Measurements from ENCODE around the gene CGN.

Gene CGN

DNA sequence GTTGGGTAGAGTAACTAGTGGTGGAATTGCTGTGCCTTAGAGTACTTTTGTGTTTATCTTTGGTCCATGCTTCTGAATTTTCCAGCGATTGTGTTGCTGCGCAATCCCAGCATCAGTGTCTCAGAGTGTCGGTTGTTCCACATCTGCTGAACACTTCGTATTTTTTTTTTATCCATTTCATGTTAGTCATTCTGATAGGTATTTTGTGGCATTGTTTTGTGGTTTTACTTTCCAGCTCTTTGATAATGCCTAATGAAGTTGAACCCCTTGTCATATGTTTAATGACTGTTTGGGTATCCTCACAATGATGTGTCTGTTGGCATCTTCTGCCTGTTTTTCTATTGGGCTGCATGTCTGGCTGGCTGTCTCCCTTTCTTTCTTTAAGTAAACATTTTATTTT, 42.5 kb downstream of the CGN start:
- no peak for DNase-seq

DNA sequence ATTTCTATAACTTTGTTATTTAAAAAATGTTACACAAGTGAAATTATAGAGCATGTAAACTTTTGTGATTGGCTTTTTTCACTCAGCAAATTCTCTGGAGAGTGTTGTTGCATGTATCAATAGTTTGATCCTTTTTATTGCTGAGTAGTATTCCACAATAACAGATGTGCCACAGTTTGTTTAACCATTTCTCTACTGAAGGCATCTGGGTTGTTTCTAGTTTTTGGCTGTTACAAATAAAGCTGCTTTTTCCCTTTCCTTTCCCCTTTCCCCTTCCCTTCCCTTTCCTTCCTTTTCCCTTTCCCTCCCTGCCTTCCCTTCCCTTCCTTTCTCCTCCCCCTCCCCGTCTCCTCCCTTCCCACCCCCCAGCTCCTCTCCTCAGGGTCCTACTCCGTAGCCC, 44.9 kb downstream of the CGN start:
- no peak for DNase-seq

DNA sequence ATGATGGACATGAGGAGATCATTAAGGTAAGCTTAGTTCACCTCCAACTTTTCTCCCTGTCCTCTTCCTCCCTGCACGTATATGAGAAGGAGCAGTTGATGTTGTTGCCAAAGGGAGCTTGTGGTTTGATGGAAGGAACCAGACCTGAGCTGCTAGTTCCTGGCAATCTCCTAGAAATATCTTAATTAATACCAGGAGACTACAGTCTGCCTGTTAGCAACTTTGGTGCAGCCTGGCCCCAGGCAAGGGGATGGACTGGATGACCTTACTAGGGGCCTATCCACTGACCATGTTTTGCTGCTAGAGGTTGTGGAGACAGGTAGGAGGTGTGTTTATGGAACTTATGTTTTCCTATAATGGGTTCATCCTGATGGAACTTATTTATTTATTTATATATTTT, 51.5 kb downstream of the CGN start:
- DNase-seq = no peak

DNA sequence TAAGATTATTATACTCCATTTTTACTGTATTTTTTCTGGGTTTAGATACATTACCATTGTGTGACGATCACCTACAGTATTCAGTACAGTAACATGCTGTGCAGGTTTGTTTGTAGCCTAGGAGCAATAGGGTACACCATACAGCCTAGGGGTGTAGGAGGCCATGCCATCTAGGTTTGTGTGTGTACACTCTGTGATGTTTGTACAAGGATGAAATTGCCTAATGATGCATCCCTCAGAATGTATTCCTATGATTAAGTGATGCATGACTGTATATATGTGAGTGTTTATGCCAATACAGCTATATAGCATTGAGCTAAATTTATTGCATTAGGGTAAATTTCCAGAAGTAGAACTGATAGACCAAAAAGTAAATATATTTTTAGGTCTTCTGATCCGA, 52.2 kb downstream of the CGN start:
- no peak for DNase-seq

DNA sequence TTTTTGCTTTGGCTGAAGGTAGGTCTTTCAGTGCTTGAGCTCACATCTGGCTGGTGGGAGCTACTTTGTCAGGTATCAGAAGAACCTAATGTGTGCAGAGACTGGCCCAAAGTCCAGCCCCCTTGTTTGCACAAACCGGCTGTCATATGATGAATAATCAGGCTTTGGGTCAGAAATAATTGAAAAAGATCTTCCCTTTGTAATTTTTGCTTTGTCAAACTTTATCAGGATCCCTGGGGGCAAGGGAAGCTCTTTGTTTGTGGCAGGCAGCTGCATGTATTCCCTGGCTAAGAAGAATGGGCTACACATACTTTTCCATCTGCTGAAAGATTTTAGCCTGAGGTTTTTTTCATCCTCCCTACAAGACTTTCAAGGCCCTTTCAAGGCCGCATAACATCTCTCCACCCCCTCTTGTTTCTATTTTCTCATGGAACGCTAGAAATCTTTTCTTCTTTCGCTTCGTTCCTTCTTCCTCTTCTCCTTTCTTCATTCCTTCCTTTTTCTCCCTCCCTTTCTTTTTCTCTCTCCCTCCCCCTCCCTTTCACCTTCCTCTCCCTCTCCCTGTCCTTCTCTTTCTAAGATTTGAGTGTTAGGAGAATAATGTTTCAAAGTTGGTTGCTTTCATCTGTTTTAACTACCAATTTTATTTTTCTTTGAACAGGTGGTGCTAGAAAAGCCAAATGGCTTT, 54.5 kb downstream of the CGN start:
- DNase-seq = no peak

DNA sequence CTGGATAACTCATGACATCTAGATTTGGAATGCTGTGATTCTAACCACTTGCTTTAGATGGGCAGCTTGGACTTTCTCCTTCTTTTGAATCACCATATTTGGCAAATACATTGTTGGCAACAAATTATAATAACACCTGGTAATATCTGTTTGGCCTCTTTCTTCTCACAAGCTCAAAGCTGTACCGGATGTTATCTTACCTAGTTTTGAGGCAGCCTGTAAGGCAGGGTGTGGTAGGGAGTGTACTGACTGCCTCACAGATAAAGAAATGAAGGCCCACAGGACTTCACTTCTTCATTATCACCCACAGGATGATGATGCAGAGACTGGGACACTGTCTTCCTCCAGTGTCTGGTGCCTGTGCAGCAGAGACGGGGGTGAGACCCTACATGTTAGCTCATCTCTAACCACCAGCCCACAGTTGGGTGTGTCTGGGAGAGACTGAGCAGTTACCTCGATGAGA, 57.5 kb downstream of the CGN start:
- no peak for DNase-seq

DNA sequence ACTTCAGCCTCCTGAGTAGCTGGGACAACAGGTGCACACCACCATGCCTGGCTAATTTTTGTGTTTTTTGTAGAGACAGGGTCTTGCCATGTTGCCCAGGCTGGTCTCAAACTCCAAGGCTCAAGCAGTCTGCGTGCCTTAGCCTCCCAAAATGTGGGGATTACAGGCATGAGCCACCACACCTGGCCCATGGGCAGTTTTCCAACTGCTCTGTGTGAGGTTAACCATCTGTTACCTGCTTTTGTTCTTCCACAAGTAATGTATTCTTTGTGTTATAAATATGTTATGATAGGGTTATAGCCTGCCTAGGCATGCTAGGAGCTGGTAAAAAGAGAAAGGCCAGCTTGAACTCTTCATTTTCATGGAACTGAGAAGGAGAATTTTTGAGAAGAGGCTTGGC, 59.6 kb downstream of the CGN start:
- no peak for DNase-seq

DNA sequence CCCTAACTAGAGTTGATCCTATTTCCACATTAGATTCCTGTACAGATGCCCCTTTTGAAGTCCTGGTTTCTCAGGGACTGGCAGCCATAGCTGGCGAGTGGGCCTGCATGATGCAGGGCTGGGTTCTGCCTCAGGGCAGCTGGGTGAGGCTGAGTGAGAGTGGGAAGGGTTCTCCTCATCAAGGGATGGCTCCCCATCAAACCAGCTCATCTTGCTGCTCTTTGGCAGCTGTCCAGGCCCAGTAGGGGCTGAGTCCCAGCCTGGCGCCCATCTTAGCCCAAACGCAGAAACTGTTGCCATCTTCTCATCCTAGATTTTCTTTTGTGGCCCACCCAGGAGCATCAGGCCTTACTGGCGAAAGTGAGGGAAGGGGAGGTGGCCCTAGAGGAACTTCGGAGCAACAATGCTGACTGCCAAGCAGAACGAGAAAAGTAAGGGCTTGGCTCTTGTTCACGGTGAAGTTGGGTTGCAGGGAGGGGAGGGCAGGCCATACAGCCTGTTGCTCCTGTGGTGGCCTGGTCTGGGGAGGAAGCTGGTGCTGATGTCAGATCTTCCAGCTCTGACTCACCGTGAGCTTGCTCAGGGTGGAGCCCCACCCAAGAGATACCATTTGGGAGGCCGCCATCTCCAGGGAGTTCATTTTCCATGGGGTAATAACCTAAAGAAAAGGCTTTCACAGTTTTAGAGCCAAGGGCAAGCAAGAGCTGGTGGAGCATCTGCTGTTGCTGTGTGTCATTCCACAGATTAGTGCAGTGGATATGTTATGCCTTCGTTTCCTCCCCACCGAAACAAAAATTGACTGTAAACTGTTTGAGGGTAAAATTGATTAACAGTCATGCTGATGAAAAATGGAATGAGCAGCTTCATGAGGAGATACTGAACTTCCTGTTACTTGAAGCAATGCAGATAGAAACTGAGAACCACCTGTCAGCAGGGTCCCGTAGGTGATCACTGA, 63.7 kb downstream of the CGN start:
- DNase-seq = no peak

DNA sequence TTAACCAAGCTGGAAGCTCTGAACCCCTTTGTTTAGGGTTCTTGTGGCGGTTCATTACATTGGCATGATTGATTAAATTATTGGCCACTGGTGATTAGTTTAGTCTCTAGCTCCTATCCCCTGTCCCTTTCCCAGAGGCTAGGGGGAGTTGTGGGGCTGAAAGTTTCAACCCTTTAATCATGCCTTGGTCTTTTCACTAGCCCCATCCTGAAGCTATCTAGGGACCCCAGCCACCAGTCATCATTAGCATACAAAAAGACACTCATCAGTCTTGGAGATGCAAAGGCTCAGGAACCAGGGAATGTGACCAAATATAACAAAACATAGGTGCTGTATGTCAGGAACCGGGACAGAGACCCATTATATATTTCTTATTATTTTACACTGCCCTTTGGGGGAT, 66.0 kb downstream of the CGN start:
- no peak for DNase-seq

DNA sequence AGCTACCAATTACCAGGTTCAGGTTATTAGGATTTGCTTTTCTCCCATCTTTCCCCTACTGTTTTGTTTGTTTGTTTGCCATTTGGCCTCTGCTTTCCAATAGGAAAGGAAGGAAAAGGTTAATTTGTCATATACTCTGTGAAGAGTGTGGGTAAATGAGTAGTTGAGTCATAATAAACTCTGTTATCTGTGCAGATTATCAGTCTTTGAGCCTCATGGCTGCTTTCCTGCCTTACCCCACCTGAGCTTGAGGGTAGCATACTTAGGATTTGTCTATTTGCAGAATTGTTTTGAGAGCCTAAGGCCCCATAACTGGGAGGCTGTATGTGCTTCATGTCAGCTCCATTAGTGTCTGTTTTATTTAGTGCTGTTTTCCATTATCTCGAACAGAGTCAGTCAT, 67.8 kb downstream of the CGN start:
- no peak for DNase-seq

DNA sequence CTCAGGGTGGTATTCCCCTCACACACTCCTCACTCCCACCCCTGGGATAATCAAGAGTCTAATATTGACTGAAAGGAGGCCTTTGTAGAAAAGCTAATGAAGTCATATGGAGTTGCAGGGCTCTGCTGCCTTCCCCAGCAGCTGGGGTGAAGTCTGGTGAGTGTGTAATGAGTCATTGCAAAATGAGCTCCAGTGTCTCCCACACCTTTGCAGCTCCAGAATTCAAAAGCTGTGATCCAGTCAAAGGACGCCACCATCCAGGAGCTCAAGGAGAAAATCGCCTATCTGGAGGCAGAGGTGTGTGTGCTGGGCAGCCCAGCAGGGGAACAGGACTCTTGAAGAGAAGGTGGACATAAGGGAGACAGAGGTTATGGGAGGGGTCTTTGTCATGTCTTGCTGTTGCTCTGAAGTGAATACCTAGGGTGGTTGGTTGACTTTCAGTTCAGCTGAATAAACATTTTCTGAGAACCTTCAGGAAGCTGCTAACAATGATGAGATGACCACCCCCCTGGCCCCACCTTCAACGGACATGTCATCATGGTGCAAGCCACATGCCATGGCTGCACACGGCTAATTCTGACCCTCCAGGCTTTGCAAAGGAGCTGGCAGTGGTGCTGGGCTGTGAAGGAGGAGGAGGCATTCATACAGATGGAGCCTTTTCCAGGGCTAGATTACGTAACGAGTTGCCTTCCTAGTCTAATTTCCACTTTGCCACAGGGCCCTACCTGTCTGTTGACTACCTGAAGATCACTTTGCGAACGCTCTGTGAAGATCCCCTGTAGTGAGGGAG, 68.4 kb downstream of the CGN start:
- no peak for DNase-seq

DNA sequence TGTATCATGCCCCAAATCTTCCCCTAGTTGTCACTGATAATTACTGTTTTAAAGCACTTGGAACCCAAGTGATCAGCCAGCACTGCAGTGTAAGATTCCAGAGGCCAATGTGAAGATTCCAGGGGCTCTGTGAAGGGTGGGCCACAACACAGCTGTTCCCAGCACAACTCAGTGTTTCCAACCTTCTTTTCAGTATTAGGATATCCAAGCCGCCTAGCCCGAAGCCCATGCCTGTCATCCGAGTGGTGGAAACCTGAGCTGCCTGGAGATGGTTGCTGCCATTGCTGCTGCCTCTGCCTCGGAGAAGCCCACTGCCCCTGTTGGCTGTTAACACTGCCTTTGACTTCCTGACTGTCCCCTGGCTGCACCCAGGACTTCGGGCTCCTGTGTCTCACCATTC, 70.3 kb downstream of the CGN start:
- no peak for DNase-seq

DNA sequence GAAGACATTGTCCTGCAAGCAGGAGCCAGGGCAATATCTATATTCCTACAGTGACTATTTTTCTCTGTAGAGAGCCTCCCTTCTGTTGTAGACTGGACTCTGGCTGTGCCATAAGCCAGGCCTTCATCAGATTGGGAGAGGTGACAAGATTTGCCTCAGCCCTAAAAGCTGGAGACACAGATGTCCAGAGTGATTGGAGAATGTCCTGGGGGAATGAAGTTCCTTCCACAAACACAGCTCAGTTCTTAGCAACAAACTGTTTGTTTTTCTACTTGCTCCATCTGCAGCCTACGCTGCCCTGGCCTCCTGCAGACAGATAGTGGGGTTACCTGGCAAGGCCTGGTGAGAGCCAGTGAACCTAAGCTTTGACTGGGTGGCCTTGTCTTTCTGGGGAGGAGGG, 70.7 kb downstream of the CGN start:
- no peak for DNase-seq

DNA sequence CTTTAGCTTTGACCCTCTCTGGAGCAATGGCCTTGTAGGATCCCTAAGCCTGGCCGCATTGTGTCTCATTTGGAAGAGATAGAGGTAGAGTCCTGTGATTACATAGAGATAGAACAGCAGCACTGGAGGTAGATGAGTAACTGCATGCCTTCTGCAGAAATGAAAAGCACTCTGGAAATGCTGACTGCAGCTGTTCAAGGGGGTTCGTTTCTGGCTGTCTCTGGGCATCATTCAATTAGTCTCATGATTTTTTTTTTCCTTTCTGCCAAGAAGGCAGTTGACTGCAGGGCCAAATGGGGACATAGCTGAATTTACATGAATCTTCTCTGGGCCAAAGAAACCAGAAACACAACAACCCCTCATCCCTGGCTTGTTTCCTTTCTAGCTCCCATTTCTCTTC, 72.6 kb downstream of the CGN start:
- no peak for DNase-seq

DNA sequence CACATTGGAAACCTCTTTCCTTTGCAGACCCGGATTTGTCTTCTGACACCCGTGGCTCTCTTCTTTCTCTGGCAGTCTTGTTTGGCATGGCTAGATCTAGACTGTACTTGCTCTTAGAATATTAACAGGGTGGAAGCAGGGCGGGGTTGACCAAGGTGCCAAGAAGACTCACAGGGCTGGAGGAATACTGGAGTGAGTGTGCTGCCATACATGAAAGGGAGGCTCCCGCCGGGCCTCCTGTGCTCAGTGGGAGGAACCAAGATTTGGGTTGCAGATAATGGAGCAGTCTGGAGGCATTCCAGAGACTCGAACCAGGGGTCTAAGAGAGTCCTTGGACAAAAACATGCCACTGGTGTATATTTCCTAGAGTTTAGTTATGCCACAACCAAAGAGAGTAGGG, 73.1 kb downstream of the CGN start:
- no peak for DNase-seq

DNA sequence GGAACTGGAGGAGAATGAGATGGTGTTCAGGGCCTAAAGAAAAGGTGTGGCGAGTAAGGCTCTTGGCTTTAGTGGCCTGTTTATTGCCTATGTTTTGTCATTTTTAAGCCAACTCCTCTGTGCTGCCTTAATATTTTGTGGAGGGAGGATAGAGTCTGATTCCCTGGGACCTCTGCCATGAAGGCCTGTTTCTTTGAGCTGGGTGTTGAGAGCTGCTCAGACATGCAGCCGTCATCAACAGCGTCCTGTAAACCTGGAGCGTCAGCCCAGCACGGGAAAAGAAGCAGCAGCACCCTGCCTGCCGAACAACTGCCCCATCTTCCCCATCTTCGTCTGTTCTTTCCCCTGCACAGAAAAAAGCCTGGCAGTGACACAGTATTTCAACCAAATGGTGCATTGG, 73.6 kb downstream of the CGN start:
- no peak for DNase-seq

DNA sequence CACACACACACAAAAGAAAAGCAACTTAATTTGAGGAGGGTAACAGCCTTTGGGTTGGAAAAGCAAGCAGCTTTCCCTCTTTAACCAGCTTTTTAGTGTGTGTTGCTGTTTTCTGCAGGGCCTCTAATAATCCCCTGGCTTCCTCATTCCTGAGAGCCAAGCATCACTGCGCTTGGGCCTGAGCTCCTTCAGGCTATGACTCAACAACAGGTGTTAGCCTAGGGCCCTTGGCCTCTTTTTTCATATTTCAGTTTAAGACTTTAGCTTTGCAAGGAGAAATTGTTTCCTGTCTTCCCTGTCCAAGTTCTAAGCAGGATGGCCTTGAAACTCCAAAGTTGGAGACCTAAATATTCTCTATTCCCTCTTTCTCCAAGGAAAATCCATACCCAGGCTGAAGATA, 74.4 kb downstream of the CGN start:
- no peak for DNase-seq
